ENCODE measurements around the gene NR2E1.

- no peak for TF ChIP-seq ZNF121 (CRISPR knock-in tag; IDR thresholded peaks at IDR 0.05)
- TF ChIP-seq ZNF639 (CRISPR knock-in tag; conservative IDR thresholded peaks at IDR 0.05) = no peak
- TF ChIP-seq, protein P1, sequence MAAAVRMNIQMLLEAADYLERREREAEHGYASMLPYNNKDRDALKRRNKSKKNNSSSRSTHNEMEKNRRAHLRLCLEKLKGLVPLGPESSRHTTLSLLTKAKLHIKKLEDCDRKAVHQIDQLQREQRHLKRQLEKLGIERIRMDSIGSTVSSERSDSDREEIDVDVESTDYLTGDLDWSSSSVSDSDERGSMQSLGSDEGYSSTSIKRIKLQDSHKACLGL (CRISPR knock-in tag; IDR thresholded peaks at IDR 0.05) = no peak
- no peak for TF ChIP-seq CTCF (CRISPR knock-in tag; IDR thresholded peaks at IDR 0.05)
- TF ChIP-seq, protein P2, sequence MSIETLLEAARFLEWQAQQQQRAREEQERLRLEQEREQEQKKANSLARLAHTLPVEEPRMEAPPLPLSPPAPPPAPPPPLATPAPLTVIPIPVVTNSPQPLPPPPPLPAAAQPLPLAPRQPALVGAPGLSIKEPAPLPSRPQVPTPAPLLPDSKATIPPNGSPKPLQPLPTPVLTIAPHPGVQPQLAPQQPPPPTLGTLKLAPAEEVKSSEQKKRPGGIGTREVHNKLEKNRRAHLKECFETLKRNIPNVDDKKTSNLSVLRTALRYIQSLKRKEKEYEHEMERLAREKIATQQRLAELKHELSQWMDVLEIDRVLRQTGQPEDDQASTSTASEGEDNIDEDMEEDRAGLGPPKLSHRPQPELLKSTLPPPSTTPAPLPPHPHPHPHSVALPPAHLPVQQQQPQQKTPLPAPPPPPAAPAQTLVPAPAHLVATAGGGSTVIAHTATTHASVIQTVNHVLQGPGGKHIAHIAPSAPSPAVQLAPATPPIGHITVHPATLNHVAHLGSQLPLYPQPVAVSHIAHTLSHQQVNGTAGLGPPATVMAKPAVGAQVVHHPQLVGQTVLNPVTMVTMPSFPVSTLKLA (IDR thresholded peaks at IDR 0.05) = no peak
- TF ChIP-seq EP300 (IDR thresholded peaks at IDR 0.05; ENCODE audit: low read depth in 2 of 2, low read length in 2 of 2) = no peak
- TF ChIP-seq EP300 (CRISPR knock-in tag; IDR thresholded peaks at IDR 0.05; ENCODE audit: borderline replicate concordance) = no peak
- no peak for TF ChIP-seq SIN3A (IDR thresholded peaks at IDR 0.05; ENCODE audit: borderline replicate concordance, low read depth, low read length)
- no peak for TF ChIP-seq ZFX (CRISPR knock-in tag; IDR thresholded peaks at IDR 0.05; ENCODE audit: low read depth)
- TF ChIP-seq, protein P3, sequence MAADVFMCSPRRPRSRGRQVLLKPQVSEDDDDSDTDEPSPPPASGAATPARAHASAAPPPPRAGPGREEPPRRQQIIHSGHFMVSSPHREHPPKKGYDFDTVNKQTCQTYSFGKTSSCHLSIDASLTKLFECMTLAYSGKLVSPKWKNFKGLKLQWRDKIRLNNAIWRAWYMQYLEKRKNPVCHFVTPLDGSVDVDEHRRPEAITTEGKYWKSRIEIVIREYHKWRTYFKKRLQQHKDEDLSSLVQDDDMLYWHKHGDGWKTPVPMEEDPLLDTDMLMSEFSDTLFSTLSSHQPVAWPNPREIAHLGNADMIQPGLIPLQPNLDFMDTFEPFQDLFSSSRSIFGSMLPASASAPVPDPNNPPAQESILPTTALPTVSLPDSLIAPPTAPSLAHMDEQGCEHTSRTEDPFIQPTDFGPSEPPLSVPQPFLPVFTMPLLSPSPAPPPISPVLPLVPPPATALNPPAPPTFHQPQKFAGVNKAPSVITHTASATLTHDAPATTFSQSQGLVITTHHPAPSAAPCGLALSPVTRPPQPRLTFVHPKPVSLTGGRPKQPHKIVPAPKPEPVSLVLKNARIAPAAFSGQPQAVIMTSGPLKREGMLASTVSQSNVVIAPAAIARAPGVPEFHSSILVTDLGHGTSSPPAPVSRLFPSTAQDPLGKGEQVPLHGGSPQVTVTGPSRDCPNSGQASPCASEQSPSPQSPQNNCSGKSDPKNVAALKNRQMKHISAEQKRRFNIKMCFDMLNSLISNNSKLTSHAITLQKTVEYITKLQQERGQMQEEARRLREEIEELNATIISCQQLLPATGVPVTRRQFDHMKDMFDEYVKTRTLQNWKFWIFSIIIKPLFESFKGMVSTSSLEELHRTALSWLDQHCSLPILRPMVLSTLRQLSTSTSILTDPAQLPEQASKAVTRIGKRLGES (CRISPR knock-in tag; IDR thresholded peaks at IDR 0.05; ENCODE audit: borderline replicate concordance) = no peak
- TF ChIP-seq NFYB (CRISPR knock-in tag; IDR thresholded peaks at IDR 0.05) = no peak
- no peak for TF ChIP-seq TAF1 (CRISPR knock-in tag; IDR thresholded peaks at IDR 0.05)
Observed at GRCh38 chr6:108159981-108160380, 5.8 kb upstream of the NR2E1 start.
